GM18508 (cell line): Measurements from ENCODE around the gene CYB561D2.

Experiments used
- ATAC-seq: cut with Tn5 transposase; IDR thresholded peaks from one replicate; pipeline ENCODE4 v1.9.1; 2021; ENCODE audit warnings: moderate number of reproducible peaks; ENCODE audit not compliant: insufficient read depth, unreplicated experiment

Gene CYB561D2

GRCh38 chr3:50323092-50323600 is 27.5 kb upstream of the CYB561D2 start:
- ATAC-seq, result no peak

DNA sequence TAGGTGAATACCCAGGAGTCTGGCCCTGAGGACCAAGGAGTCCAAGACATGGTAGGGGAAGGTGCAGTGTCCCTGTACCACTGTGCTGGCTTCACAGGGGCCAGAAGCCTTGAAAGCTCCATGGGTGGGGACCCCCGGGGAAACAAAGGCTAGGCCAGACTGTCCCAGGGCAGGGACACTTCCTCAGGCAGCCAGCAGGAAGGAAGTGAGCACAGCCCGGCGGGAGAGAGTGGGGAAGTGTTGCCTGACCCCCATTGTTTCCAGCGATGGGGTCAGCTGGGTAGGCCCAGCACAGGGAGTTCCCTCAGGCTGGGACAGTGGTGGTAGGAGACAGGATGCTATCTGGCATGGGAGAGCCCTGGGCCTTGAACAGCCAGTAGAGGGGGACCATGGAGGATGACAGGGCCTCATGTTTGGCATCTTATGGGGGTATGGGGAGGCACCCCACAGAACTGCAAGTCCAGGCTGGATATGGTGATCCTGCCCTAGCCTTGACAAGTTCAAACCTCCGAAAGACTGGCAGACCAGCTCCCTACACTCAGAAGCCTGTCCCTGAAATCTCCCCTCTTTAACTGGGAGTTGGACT is 27.0 kb upstream of the CYB561D2 start:
- no peak for ATAC-seq

DNA sequence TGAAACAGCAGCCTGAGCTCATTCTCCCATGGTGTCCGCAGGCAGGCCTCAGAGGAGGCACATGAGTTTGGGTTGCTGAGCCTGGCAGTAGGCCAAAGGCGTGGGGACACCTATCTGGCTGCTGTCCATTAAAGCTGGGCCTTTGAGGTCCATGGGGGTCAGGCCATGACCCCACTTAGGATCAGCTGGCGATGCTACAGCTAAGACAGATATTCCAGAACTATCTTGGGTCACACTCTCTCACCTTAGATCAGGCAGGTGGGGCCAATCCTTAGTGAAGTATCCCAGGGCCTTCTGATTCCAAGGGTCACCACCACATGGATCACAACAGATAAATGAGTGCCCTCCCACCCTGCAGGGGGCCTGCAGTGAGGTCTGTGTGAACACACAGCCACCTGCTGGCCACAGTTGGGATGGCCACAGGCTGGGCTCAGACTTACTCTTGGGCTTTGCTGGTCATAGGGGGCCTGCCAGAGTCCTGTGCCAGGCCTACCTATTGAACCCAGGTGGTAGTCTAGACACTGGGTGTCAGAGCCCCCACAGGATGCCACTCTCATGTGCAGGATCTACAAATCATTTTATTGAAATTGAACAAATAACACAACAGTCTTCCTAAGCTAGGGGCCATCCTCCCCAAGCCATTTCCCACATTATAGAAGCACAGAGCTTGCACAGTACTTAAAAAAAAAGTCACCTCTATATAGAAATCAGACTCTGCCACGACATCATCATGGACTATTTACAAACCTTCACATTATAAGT is 26.1 kb upstream of the CYB561D2 start:
- ATAC-seq, result no peak

- ATAC-seq, result no peak
Measured at GRCh38 chr3:50325113-50325480, 25.6 kb upstream of the CYB561D2 start.

DNA sequence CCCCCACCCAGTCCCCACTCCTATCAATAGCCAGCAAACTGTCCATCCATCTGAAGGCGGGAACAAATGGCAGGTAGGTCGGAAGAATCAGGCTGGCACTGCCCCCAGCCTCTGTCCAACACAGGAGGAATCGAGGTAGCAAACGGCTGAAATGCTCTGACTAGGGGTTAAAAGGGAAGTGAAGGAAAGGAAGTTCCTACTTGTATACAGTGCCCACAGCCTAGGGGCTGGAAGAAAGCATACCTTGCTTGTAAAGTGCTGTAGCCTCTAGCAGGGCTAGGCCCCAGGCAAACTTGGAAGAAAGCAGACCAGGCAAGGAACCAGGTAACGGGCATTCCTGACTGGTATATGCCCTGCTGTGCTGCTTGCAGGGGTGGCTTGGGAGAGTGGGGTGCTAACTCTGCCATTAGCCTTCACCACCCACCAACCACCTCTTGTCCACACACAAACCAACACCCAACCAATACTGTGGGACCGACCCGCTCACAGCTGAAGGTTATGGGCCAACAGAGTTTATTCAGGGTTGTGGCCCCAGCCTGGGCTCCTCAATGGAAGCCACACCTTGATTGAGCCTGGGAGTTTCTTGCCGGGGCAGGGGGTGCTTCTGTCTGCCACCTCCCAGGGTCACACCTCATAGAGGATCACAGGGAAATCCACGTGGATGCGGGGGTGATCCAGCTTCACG is 25.0 kb upstream of the CYB561D2 start:
- no peak for ATAC-seq

- no peak for ATAC-seq
Measured at GRCh38 chr3:50326182-50326541, 24.5 kb upstream of the CYB561D2 start.

- ATAC-seq, result no peak
Measured at GRCh38 chr3:50327129-50327528, 23.5 kb upstream of the CYB561D2 start.

DNA sequence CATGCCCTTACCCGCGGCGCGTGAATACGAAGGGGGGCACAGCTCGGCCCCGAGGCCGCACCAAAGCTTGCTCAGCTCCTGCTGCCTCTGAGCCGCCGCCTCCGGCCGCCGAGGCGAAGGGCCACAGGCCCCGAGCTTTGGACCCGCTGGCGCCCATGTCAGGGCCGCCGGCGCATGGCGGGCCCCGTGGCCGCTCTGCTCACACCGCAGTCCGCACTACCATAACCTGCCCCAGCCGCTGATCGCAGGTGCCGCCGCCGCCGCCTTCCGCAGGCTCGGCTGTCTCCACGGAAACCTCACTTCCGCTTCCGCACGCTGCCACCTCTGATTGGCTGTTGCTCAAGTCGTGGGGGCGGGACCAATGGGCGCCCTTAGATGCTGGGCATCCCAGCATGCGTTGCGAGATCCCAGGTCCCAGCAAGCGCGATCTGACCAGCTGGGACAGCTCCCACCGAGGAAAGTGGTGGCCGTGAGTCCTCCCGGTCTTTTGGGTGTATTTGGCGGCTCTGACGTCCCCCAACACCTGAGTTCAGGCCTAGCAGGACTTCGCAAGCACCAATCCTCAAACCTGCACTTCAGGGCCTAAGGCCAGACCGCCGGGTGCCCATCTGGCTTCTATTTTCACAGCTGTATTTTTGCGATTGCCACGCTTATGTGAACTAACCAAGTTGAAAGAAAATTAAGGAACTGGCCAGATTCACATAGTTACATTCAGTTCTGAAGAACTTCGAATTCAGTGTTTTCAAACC is 22.5 kb upstream of the CYB561D2 start, which contains the start of gene TUSC2:
TSS of gene TUSC2 (minus strand) at position 281 of the 749 bp plus-strand sequence. CDS start at position 157, 124 bp downstream.
- peak; percentile 51 for ATAC-seq

GRCh38 chr3:50330330-50330729 is 20.3 kb upstream of the CYB561D2 start:
- ATAC-seq, result no peak

DNA sequence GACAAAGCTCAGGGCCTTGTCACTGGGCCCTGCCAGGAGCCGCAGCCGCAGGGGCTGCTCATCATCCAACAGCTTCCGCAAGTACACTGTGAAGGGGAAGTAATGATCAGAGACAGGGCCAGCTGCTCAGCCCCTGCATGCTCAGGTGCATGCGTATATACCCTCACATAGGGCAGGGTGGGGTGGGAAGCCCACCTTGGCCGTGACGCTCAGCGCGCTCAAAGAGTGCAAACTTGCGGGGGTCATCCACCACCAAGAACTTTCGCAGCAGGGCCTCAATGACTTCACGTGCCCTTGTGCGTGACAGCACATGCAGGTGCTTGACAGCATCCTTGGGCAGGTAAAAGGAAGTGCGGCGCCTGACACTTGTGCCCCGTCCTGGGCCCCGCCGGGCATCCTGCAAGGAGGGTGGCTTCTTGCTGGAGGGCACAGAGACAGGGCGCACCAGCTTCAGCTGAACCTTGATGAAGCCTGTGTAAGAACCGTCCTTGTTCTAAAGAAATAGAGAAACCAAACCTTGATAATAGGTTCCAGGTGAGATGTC is 19.2 kb upstream of the CYB561D2 start:
- ATAC-seq, result no peak

DNA sequence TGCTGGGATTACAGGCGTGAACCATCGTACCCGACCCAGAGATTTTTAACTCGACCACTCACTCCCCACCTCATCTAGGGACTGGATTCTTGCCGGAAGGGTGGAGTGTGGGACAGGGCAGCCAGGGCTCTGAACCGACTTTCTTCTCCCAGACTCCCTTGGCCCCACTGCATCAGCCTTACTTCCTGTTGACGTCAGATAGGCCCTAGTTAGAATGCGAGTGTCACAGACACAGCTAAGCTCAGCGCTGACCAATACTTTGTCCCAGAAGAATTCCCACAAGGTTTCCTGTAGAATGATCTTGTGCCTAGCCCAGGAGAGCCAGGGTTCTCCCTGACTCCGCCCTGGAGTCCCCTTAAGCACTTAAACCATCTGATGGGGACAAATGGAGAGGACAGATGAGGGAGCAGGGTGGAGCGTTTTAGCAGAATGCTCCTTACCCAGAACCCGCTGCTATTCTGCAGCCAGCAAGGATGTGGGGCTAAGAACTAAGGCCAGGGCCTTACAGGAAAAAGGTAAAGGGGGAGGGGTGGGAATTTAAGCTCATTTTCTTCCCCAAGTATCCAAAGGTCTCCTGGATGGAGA is 16.8 kb upstream of the CYB561D2 start:
- no peak for ATAC-seq

DNA sequence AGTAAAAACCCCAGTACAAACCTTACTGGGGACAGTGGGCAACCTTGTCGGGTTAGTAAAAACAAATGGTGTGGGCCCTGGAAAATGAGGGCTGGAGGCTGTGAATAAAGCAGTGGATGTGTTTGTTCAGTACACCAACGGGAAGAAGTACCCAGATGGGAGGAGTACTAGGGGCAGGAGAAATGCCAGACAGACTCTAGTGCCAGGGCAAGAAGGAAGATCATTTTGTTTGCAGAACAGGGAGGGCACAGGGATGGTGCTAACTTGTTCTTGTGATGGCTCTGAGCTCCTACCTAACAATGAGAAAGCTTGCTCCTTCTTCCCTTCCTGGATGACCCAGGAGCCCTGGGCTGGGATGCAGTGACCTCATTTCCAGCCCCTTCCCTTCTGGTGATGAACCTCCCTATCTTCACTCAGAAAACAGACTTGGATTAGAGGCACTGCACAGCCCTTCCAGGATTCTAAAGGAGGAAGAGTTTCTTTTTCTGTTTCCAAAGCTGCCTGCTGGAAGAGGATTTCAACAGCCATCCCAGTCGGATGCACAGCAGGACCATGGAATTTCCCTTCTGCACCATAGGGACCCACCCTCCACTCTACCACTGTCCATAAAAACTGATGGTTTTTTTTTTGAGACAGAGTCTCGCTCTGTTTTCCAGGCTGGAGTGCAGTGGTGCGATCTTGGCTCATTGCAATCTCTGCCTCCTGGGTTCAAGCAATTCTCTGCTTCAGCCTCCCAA is 16.2 kb upstream of the CYB561D2 start:
- ATAC-seq, result no peak

DNA sequence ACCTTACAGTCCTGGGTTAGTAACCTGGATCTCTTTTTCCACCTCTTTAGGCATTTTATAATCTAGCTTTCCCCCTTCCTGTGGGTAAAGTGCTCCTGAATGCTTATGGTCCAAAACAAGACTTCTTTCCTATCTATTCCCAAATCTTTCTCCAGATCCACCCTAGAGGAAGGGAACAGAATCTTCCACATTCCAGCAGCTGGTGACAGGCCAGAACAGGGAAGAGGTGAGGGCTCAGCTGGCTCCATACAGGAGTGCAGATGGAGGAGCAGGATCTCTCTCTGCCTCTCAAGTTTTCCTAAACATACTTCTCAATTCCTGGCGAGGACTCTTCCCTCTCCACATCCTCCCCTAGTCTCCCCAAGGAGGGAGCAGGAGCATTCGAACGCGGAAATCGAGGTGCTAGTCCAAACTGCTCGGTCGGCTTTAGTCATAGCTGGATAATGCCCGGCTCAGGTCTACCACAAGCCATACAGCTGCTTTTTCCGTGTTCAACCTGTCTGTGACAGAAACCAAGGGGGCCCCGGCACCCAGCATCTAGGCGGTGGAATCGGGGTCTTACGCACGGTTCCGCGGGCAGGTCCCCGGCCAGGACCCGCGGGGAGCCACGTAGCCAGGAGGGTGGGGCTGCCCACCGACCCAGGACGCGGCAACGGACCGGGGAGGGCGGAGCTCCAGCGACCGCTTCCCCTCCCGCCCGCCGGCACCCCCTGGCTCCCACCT is 14.0 kb upstream of the CYB561D2 start:
- peak; percentile 8 for ATAC-seq

DNA sequence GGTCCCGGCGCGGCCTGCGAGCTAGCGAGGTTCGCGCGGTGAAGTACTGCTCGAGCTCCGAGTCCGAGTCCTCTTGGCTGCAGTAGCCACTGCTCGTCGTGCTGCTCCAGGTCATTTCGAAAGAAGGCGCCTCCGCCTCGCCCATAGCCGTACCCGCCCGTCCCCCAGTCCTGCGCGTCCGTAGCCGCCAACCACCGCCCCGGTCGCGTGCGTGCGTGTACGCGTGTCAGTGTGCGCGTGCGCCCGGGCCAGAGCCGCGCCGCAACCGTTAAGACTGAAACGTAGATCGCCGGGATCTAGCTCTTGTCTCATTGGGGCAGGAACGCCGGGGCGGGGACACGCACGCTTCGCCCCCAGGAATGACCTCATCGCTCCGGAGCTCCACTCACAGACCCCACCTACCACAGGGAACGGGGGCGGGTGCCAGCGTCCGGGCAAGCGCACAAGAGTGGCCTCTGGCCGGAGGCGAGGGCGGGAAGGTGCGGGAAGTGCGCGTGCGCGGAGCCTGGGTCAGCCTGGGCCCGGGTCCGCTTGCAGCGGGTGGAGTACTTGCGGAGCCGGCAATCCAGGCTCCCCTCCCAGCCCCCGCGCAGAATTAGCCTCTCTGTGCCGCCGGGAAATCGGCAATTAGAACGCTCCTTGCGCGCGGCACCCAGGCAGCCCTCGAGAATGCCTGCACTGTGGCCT is 13.3 kb upstream of the CYB561D2 start:
- ATAC-seq, result peak; percentile 48

DNA sequence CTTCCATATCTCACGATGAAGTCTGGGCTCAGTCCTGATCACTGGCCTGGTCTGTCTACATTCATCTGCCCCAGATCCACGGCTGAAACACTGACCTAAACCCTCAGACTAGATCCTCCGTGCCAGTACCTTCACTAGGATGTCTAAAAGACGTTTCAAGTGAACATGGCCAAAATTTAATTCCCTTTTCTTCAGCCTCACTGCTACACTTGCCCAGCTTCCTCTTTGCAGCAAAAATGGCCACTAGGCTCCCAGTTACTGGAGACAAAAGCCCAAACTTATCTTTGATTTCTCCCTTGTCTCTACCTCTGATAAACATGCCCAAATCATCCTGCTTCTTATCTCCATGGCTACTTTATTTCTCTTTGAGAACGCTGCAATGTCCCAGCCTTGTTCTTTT is 11.7 kb upstream of the CYB561D2 start:
- no peak for ATAC-seq

GRCh38 chr3:50339485-50340146 is 11.0 kb upstream of the CYB561D2 start:
- ATAC-seq, result no peak

DNA sequence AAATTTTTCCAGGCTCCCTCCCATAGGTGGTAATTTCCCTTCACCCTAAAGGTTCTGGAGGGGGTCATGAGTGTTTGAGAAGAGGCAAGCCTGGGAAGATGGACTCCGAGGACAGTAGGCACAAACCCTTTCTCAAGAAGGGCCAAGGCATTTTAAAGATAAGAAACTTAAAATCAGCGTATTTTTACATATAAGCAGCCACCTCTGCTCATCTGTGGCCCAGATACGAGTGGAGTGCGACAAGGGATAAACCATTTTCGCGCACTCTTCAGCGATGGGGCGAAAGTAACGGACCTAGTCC is 10.6 kb upstream of the CYB561D2 start:
- ATAC-seq, result no peak
